HEK293 (cell line): ENCODE data around the gene HCFC1.

Source experiments
- CTCF ChIA-PET: fragments of 350-600 bp; formaldehyde crosslinking; extraction: SDS; loops from one replicate; lab custom pipeline; 2021; ENCODE audit warnings: antibody characterized with exemption; lab: Yijun Ruan, JAX
- POLR2A ChIA-PET: fragments of 300-600 bp; formaldehyde crosslinking; extraction: SDS; loops from one replicate; lab custom pipeline; 2020; ENCODE audit warnings: antibody characterized with exemption, inconsistent platforms; lab: Yijun Ruan, JAX
- H3K27ac ChIP-seq: fragments of 200-500 bp; sonication (Bioruptor generic); 2 replicates; pipeline ENCODE4 v1.5.1; 2014; ENCODE audit warnings: low read depth, low read length, control low read depth, inconsistent platforms; ENCODE audit errors: extremely low read depth
- H3K36me3 ChIP-seq, 2 experiments: fragments of 200-500 bp in 1 of 2; sonication (Bioruptor generic) in 1 of 2; 1 replicate in 1 of 2; 2 replicates in 1 of 2; pipeline ENCODE4 v1.5.1; 2014 to 2017; ENCODE audit warnings: inconsistent platforms in 2 of 2, low read length in 2 of 2; ENCODE audit not compliant: control insufficient read depth in 2 of 2, insufficient read depth in 1 of 2
- H3K4me1 ChIP-seq: fragments of 200-500 bp; sonication (Bioruptor generic); 2 replicates; pipeline ENCODE4 v1.5.1; 2014; ENCODE audit warnings: mild to moderate bottlenecking, low read length, inconsistent platforms; ENCODE audit not compliant: control insufficient read depth, insufficient read depth
- H3K4me3 ChIP-seq: 2 replicates; pipeline ENCODE4 v1.5.1; 2011; ENCODE audit warnings: low read depth, mild to moderate bottlenecking, control low read depth, low read length, moderate library complexity
- H3K9me3 ChIP-seq: fragments of 200-500 bp; sonication (Bioruptor generic); 2 replicates; pipeline ENCODE4 v1.5.1; 2014; ENCODE audit warnings: low read depth, low read length, inconsistent platforms; ENCODE audit not compliant: control insufficient read depth, insufficient read depth
- BCL11B ChIP-seq: fragments of 450-650 bp; formaldehyde crosslinking; IDR thresholded peaks from 2 replicates; pipeline ENCODE4 v1.5.1; 2016; ENCODE audit warnings: low read depth, missing biosample characterization, missing genetic modification characterization
- GLIS1 ChIP-seq: fragments of 450-650 bp; formaldehyde crosslinking; IDR thresholded peaks from 2 replicates; pipeline ENCODE4 v1.5.1; 2016; ENCODE audit warnings: missing biosample characterization, missing genetic modification characterization
- GLIS2 ChIP-seq: fragments of 450-650 bp; formaldehyde crosslinking; IDR thresholded peaks from 2 replicates; pipeline ENCODE4 v1.5.1; 2016; ENCODE audit warnings: missing biosample characterization, missing genetic modification characterization
- HIC1 ChIP-seq: fragments of 450-650 bp; formaldehyde crosslinking; IDR thresholded peaks from 2 replicates; pipeline ENCODE4 v1.5.1; 2016; ENCODE audit warnings: missing biosample characterization, missing genetic modification characterization
- HOXC10 ChIP-seq: sonication (generic); formaldehyde crosslinking; IDR thresholded peaks from 2 replicates; pipeline ENCODE4 v1.8.1; 2023; ENCODE audit warnings: mild to moderate bottlenecking, missing genetic modification reagents
- KLF1 ChIP-seq: fragments of 450-650 bp; formaldehyde crosslinking; IDR thresholded peaks from 2 replicates; pipeline ENCODE4 v1.5.1; 2016; ENCODE audit warnings: missing biosample characterization, missing genetic modification characterization
- MYNN ChIP-seq: fragments of 450-650 bp; formaldehyde crosslinking; IDR thresholded peaks from 2 replicates; pipeline ENCODE4 v1.5.1; 2016; ENCODE audit warnings: missing biosample characterization, missing genetic modification characterization, borderline replicate concordance
- PBX3 ChIP-seq: sonication (generic); formaldehyde crosslinking; IDR thresholded peaks from 2 replicates; pipeline ENCODE4 v1.8.1; 2022; ENCODE audit warnings: mild to moderate bottlenecking, moderate library complexity, missing genetic modification reagents
- PRDM4 ChIP-seq: fragments of 450-650 bp; formaldehyde crosslinking; IDR thresholded peaks from 2 replicates; pipeline ENCODE4 v1.5.1; 2017; ENCODE audit warnings: missing biosample characterization, missing genetic modification characterization
- YY2 ChIP-seq: fragments of 450-650 bp; formaldehyde crosslinking; IDR thresholded peaks from 2 replicates; pipeline ENCODE4 v1.5.1; 2016; ENCODE audit warnings: missing biosample characterization, missing genetic modification characterization
- ZFP37 ChIP-seq: fragments of 450-650 bp; formaldehyde crosslinking; IDR thresholded peaks from 2 replicates; pipeline ENCODE4 v1.5.1; 2016; ENCODE audit warnings: missing biosample characterization, missing genetic modification characterization
- ZIC2 ChIP-seq: fragments of 450-650 bp; formaldehyde crosslinking; IDR thresholded peaks from 2 replicates; pipeline ENCODE4 v1.5.1; 2016; ENCODE audit warnings: missing biosample characterization, missing genetic modification characterization
- ZNF16 ChIP-seq: fragments of 450-650 bp; formaldehyde crosslinking; IDR thresholded peaks from 2 replicates; pipeline ENCODE4 v1.5.1; 2016; ENCODE audit warnings: low read depth, missing biosample characterization, missing genetic modification characterization
- ZNF37A ChIP-seq: fragments of 450-650 bp; IDR thresholded peaks from 2 replicates; pipeline ENCODE4 v1.5.1; 2018; ENCODE audit warnings: missing biosample characterization, missing genetic modification characterization
- ZNF423 ChIP-seq: fragments of 450-650 bp; formaldehyde crosslinking; IDR thresholded peaks from 2 replicates; pipeline ENCODE4 v1.5.1; 2016; ENCODE audit warnings: missing biosample characterization, missing genetic modification characterization
- ZNF571 ChIP-seq: fragments of 450-650 bp; formaldehyde crosslinking; IDR thresholded peaks from 2 replicates; pipeline ENCODE4 v1.5.0; 2017; ENCODE audit warnings: missing biosample characterization, missing genetic modification characterization
- ZNF596 ChIP-seq: fragments of 450-650 bp; IDR thresholded peaks from 2 replicates; pipeline ENCODE4 v1.5.0; 2018; ENCODE audit warnings: missing biosample characterization, mild to moderate bottlenecking, missing genetic modification characterization, moderate library complexity
- ZNF600 ChIP-seq: fragments of 450-650 bp; formaldehyde crosslinking; IDR thresholded peaks from 2 replicates; pipeline ENCODE4 v1.5.1; 2016; ENCODE audit warnings: missing biosample characterization, missing genetic modification characterization
- ZNF664 ChIP-seq: fragments of 450-650 bp; formaldehyde crosslinking; IDR thresholded peaks from 2 replicates; pipeline ENCODE4 v1.5.1; 2016; ENCODE audit warnings: missing biosample characterization, missing genetic modification characterization
- ZNF843 ChIP-seq: fragments of 450-650 bp; formaldehyde crosslinking; IDR thresholded peaks from 2 replicates; pipeline ENCODE4 v1.5.1; 2016; ENCODE audit warnings: missing biosample characterization, missing genetic modification characterization
- TF ChIP-seq, protein P1 (sequence below): fragments of 450-650 bp; formaldehyde crosslinking; IDR thresholded peaks from 2 replicates; pipeline ENCODE4 v1.5.1; 2017; ENCODE audit warnings: missing biosample characterization, missing genetic modification characterization
- TF ChIP-seq, protein P2 (sequence below): fragments of 450-650 bp; formaldehyde crosslinking; IDR thresholded peaks from 2 replicates; pipeline ENCODE4 v1.5.1; 2016; ENCODE audit warnings: missing biosample characterization, missing genetic modification characterization
- TF ChIP-seq, protein P3 (sequence below): fragments of 450-650 bp; formaldehyde crosslinking; IDR thresholded peaks from 2 replicates; pipeline ENCODE4 v1.5.1; 2017; ENCODE audit warnings: missing biosample characterization, missing genetic modification characterization

HCFC1 gene

DNA sequence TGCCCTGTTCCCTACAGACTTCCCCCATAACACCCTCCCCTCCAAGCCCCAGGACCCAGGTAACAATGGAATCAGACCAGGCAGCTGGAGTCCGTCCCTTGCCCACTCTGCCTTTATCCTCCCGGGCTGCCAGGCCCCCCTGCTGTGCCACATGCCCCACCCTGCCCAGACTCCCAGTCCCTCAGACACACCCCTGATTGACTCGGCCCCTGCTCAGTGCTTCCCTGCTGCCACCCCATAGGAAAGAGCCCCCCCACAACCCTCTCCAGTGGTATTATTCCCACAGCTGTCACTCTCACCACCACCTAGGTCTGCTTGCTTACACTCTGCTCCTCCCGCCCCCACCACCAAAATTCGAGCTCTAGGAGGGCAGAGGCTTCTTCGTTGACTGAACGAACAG is 32.0 kb downstream of the HCFC1 start:
- no peak for TF ChIP-seq YY2 (tag by site-specific recombination)
- TF ChIP-seq ZNF600 (tag by site-specific recombination): peak; percentile 25; the same call in 1 of the 2 replicates
- TF ChIP-seq, protein P1, sequence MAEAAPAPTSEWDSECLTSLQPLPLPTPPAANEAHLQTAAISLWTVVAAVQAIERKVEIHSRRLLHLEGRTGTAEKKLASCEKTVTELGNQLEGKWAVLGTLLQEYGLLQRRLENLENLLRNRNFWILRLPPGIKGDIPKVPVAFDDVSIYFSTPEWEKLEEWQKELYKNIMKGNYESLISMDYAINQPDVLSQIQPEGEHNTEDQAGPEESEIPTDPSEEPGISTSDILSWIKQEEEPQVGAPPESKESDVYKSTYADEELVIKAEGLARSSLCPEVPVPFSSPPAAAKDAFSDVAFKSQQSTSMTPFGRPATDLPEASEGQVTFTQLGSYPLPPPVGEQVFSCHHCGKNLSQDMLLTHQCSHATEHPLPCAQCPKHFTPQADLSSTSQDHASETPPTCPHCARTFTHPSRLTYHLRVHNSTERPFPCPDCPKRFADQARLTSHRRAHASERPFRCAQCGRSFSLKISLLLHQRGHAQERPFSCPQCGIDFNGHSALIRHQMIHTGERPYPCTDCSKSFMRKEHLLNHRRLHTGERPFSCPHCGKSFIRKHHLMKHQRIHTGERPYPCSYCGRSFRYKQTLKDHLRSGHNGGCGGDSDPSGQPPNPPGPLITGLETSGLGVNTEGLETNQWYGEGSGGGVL: 0 out of 2 replicates have a peak, but pooled peaks have one; percentile 11
- no peak for TF ChIP-seq HOXC10 (CRISPR knock-in tag)
- TF ChIP-seq ZFP37: no peak
- TF ChIP-seq PBX3 (CRISPR knock-in tag): no peak
- TF ChIP-seq ZNF843: no peak
- TF ChIP-seq, protein P2, sequence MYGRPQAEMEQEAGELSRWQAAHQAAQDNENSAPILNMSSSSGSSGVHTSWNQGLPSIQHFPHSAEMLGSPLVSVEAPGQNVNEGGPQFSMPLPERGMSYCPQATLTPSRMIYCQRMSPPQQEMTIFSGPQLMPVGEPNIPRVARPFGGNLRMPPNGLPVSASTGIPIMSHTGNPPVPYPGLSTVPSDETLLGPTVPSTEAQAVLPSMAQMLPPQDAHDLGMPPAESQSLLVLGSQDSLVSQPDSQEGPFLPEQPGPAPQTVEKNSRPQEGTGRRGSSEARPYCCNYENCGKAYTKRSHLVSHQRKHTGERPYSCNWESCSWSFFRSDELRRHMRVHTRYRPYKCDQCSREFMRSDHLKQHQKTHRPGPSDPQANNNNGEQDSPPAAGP (tag by site-specific recombination): peak; percentile 94
- peak; percentile 93 for TF ChIP-seq KLF1 (tag by site-specific recombination)
- TF ChIP-seq ZNF596 (tag by site-specific recombination): no peak
- peak; percentile 93 for TF ChIP-seq GLIS1
- peak; percentile 28; the same call in 1 of the 2 replicates for TF ChIP-seq GLIS2 (tag by site-specific recombination)
- TF ChIP-seq ZIC2 (tag by site-specific recombination): peak; percentile 94
- no peak for TF ChIP-seq BCL11B (tag by site-specific recombination)
- TF ChIP-seq MYNN (tag by site-specific recombination): no peak
- no peak for TF ChIP-seq PRDM4 (tag by site-specific recombination)
- TF ChIP-seq ZNF664: no peak
- TF ChIP-seq ZNF571 (tag by site-specific recombination): no peak
- TF ChIP-seq, all 188 proteins: peak for 7
- peaks cover 0 to 3% of the 10 kb centered on the region in 2 experiments; a peak in 2 of 3 replicates for H3K36me3 ChIP-seq
- no peaks in the 10 kb centered on the region for H3K9me3 ChIP-seq
- H3K4me3 ChIP-seq: no peak overlapping the region
- ChIA-PET CTCF (interaction anchor here (0.8 to 14.7 kb wide), 8 partner anchors 9 to 479 kb away, joined by 3 to 267 read pairs (median 4); partner anchors contain the start of gene RENBP), POLR2A (interaction anchor here (1.0 to 2.2 kb wide), 4 partner anchors 12 to 173 kb away, joined by 3 to 29 read pairs (median 5); no protein-coding TSS in a partner anchor)
- peaks cover 2% of the 10 kb centered on the region; the same call in 1 of the 2 replicates for H3K4me1 ChIP-seq
- no peak overlapping the region for H3K27ac ChIP-seq

GRCh38 chrX:153938226-153938786 is 33.3 kb downstream of the HCFC1 start:
- Histone ChIP-seq H3K9me3 (no peaks in the 10 kb centered on the region), H3K36me3 (peaks cover 3 to 8% of the 10 kb centered on the region in 2 experiments; a peak in 2 of 3 replicates), H3K4me3 (no peak overlapping the region), H3K27ac (no peak overlapping the region), H3K4me1 (peaks cover 8% of the 10 kb centered on the region; the same call in 1 of the 2 replicates)
- ChIA-PET POLR2A (interaction anchor here (0.6 to 0.9 kb wide), 2 partner anchors 10 to 998 kb away, joined by 4 to 5 read pairs; no protein-coding TSS in a partner anchor), CTCF (interaction anchor here (0.6 to 14.7 kb wide), 5 partner anchors 9 to 755 kb away, joined by 3 to 267 read pairs (median 4); partner anchors contain the start of gene RENBP)
- TF ChIP-seq ZNF37A (tag by site-specific recombination) (no peak), ZNF596 (tag by site-specific recombination) (no peak), HIC1 (tag by site-specific recombination) (peak; percentile 55; the same call in 1 of the 2 replicates), ZNF16 (tag by site-specific recombination) (no peak), ZNF423 (tag by site-specific recombination) (peak; percentile 53; the same call in 1 of the 2 replicates)
- TF ChIP-seq, protein P3, sequence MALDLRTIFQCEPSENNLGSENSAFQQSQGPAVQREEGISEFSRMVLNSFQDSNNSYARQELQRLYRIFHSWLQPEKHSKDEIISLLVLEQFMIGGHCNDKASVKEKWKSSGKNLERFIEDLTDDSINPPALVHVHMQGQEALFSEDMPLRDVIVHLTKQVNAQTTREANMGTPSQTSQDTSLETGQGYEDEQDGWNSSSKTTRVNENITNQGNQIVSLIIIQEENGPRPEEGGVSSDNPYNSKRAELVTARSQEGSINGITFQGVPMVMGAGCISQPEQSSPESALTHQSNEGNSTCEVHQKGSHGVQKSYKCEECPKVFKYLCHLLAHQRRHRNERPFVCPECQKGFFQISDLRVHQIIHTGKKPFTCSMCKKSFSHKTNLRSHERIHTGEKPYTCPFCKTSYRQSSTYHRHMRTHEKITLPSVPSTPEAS (tag by site-specific recombination): no peak
